Measurements from ENCODE around the gene ATP1B2. TPM values are rescaled to one million over a fixed set of nuclear protein-coding genes. Genes with fewer than 3 reads are reported as not detected.

The ATP1B2 gene
- total RNA-seq, 1 experiment from 2014 or later, result not detected

DNA sequence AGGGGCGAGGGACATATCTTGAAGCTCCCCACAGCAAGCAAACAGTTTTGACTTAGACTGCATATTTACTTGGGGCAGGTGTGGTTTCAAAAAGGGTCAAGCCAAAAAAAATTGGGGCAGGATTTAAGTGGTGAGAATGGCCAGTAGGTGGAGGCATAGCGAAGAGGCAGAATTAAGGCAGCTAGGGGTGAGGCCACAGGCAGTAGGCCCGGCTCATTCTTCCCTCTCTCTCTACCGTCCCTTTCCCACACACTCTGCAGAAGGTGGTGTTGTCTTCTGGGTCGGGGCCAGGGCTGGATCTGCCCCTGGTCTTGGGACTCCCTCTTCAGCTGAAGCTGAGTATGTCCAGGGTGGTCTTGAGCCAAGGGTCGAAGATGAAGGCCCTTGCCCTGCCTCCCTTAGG is 18.2 kb upstream of the ATP1B2 start:
- no TSS peak for BruUV-seq (replicated peaks)
- RAD21 ChIA-PET (ENCODE audit: low non-redundant PET in 1 of 2, low total read pairs in 2 of 2, uncharacterized antibody in 2 of 2, unreplicated experiment in 2 of 2), result interaction anchor here (0.8 to 1.0 kb wide), 3 partner anchors 45 to 55 kb away, joined by 3 to 5 read pairs (median 3); partner anchors contain the start of gene TP53 (in 2 of the 2)

More for the DNA sequence above, 18.2 kb upstream of the ATP1B2 start:
- ChIA-PET CTCF (interaction anchor here (0.6 to 5.4 kb wide), 15 partner anchors 9 to 409 kb away, joined by 3 to 54 read pairs (median 4); partner anchors contain the start of genes FXR2, MPDU1, TP53 and WRAP53), POLR2A (interaction anchor here (1.0 to 3.7 kb wide), 3 partner anchors 11 to 55 kb away, joined by 5 to 31 read pairs (median 6); partner anchors contain the start of genes MPDU1, TP53 and WRAP53)
- intact Hi-C loops (cut with micrococcal nuclease), result loop anchor here (1.0 to 5.0 kb wide), 2 partner anchors 55 to 425 kb away; partner anchors contain the start of gene TP53
- Histone ChIP-seq H3K4me3 (replicated peaks in 1 of 2; ENCODE audit: low read depth in 1 of 2, low read length in 2 of 2) (no peak overlapping the region), H3K9ac (ENCODE audit: low read length) (no peak overlapping the region), H3K79me2 (ENCODE audit: insufficient read depth, low read length) (no peaks in the 10 kb centered on the region), H3K4me1 (ENCODE audit: control insufficient read depth in 1 of 2, insufficient read depth in 2 of 2, low read length in 2 of 2) (peaks cover 4 to 10% of the 10 kb centered on the region in 2 experiments; a peak in 3 of 4 replicates), H3K9me2 (ENCODE audit: insufficient read depth) (no peaks in the 10 kb centered on the region), H3K27ac (ENCODE audit: low read depth, low read length) (no peak overlapping the region), H3K36me3 (ENCODE audit: control insufficient read depth in 1 of 2, insufficient read depth in 2 of 2, low read length in 2 of 2) (no peaks in the 10 kb centered on the region), H3K27me3 (ENCODE audit: insufficient read depth, low read length) (no peaks in the 10 kb centered on the region), H4K20me1 (ENCODE audit: insufficient read depth) (no peaks in the 10 kb centered on the region), H3K9me3 (ENCODE audit: control insufficient read depth in 1 of 2, insufficient read depth in 1 of 2, low read depth in 1 of 2, low read length in 2 of 2) (no peaks in the 10 kb centered on the region), H3K4me2 (ENCODE audit: low read length) (no peak overlapping the region), H2AFZ (ENCODE audit: low read depth, low read length, poor library complexity, severe bottlenecking) (no peak overlapping the region)
- peak; percentile 74 for ATAC-seq
- TF ChIP-seq RAD21 (IDR thresholded peaks at IDR 0.05; ENCODE audit: low read depth) (peak; percentile 69), POLR2A (IDR thresholded peaks at IDR 0.05; ENCODE audit: borderline replicate concordance, extremely low read depth, insufficient read depth, insufficient read length) (no peak), POLR2AphosphoS5 (IDR thresholded peaks at IDR 0.05; ENCODE audit: low read depth, low read length) (no peak), EZH2phosphoT487 (IDR thresholded peaks at IDR 0.05; ENCODE audit: borderline replicate concordance) (no peak), ZFX (IDR thresholded peaks at IDR 0.05) (peak; percentile 66)
- TF ChIP-seq, protein P1, sequence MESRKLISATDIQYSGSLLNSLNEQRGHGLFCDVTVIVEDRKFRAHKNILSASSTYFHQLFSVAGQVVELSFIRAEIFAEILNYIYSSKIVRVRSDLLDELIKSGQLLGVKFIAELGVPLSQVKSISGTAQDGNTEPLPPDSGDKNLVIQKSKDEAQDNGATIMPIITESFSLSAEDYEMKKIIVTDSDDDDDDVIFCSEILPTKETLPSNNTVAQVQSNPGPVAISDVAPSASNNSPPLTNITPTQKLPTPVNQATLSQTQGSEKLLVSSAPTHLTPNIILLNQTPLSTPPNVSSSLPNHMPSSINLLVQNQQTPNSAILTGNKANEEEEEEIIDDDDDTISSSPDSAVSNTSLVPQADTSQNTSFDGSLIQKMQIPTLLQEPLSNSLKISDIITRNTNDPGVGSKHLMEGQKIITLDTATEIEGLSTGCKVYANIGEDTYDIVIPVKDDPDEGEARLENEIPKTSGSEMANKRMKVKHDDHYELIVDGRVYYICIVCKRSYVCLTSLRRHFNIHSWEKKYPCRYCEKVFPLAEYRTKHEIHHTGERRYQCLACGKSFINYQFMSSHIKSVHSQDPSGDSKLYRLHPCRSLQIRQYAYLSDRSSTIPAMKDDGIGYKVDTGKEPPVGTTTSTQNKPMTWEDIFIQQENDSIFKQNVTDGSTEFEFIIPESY (IDR thresholded peaks at IDR 0.05; ENCODE audit: extremely low read depth, insufficient replicate concordance, low read length), result no peak
- TF ChIP-seq, protein P2, sequence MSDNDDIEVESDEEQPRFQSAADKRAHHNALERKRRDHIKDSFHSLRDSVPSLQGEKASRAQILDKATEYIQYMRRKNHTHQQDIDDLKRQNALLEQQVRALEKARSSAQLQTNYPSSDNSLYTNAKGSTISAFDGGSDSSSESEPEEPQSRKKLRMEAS (IDR thresholded peaks at IDR 0.05), result no peak
- TF ChIP-seq, protein P3, sequence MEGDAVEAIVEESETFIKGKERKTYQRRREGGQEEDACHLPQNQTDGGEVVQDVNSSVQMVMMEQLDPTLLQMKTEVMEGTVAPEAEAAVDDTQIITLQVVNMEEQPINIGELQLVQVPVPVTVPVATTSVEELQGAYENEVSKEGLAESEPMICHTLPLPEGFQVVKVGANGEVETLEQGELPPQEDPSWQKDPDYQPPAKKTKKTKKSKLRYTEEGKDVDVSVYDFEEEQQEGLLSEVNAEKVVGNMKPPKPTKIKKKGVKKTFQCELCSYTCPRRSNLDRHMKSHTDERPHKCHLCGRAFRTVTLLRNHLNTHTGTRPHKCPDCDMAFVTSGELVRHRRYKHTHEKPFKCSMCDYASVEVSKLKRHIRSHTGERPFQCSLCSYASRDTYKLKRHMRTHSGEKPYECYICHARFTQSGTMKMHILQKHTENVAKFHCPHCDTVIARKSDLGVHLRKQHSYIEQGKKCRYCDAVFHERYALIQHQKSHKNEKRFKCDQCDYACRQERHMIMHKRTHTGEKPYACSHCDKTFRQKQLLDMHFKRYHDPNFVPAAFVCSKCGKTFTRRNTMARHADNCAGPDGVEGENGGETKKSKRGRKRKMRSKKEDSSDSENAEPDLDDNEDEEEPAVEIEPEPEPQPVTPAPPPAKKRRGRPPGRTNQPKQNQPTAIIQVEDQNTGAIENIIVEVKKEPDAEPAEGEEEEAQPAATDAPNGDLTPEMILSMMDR (IDR thresholded peaks at IDR 0.05 in 2 of 3, conservative IDR thresholded peaks at IDR 0.05 in 1 of 3; ENCODE audit: borderline replicate concordance in 1 of 3, insufficient read depth in 1 of 3, low read depth in 2 of 3, low read length in 2 of 3), result peak; percentile 58 to 67 (median 60); a peak in 5 of 6 replicates
- DNase-seq (ENCODE audit: low read depth, low spot score), result peak; percentile 54

All from HCT116 (cell line).